H1 (cell line): Measurements from ENCODE around the gene PTDSS2. TPM values are rescaled to one million over a fixed set of nuclear protein-coding genes. Genes with fewer than 3 reads are reported as not detected.
A peak's percentile ranks its signal among the peaks of the same experiment; 100 is the strongest.

Experiments used
- CTCF ChIA-PET: fragments of 300-600 bp; sonication (Branson Sonifier 250); formaldehyde crosslinking; loops from one replicate; lab custom pipeline; 2021; ENCODE audit not compliant: partially characterized antibody; lab: Charles Lee
- POLR2A ChIA-PET: fragments of 300-600 bp; sonication (Branson Sonifier 250); formaldehyde crosslinking; loops from one replicate; lab custom pipeline; 2021; ENCODE audit warnings: inconsistent platforms; ENCODE audit not compliant: partially characterized antibody; lab: Charles Lee
- DNase-seq, 2 experiments: peaks; one replicate each; pipeline versions ENCODE4 v3.0.0 to v3.0.0-alpha.2; 2010 to 2022; ENCODE audit warnings: low spot score in 2 of 2, low read depth in 1 of 2, mixed read lengths in 1 of 2
- FAIRE-seq: peaks from 2 replicates; lab custom pipeline; 2011; peaks lifted over from hg19 to GRCh38; lab: Jason Lieb, UNC
- H2AFZ ChIP-seq: 2 replicates; pipeline ENCODE4 v1.8.1; 2012; ENCODE audit warnings: low read length, inconsistent platforms
- H2AK5ac ChIP-seq: 2 replicates; pipeline ENCODE4 v1.6.1; 2013; ENCODE audit warnings: low read depth, low read length
- H2BK120ac ChIP-seq: replicated peaks from 2 replicates; pipeline ENCODE3; 2013; ENCODE audit warnings: low read depth, low read length, inconsistent platforms
- H2BK12ac ChIP-seq: 2 replicates; pipeline ENCODE4 v1.6.1; 2013; ENCODE audit warnings: low read depth, low read length
- H2BK15ac ChIP-seq: 2 replicates; pipeline ENCODE4 v1.6.1; 2013; ENCODE audit warnings: low read length
- H2BK20ac ChIP-seq: 2 replicates; pipeline ENCODE4 v1.6.1; 2013; ENCODE audit warnings: low read length
- H2BK5ac ChIP-seq: 2 replicates; pipeline ENCODE4 v1.6.1; 2013; ENCODE audit warnings: low read depth, low read length
- H3K14ac ChIP-seq: 2 replicates; pipeline ENCODE4 v1.6.1; 2013; ENCODE audit warnings: inconsistent platforms; ENCODE audit not compliant: insufficient read length
- H3K18ac ChIP-seq: 2 replicates; pipeline ENCODE4 v1.6.1; 2013; ENCODE audit warnings: low read length; ENCODE audit errors: extremely low read depth
- H3K23ac ChIP-seq: 2 replicates; pipeline ENCODE4 v1.6.1; 2013; ENCODE audit warnings: inconsistent platforms; ENCODE audit not compliant: insufficient read length
- H3K23me2 ChIP-seq: 2 replicates; pipeline ENCODE4 v1.6.1; 2013; ENCODE audit warnings: low read depth, low read length
- H3K27ac ChIP-seq: 2 replicates; pipeline ENCODE4 v1.6.1; 2011; ENCODE audit warnings: low read depth, low read length, inconsistent platforms
- H3K27me3 ChIP-seq, 4 experiments: replicated peaks in 1 of 4; 1 replicate in 1 of 4; 2 replicates in 3 of 4; pipeline versions ENCODE4 v1.6.1 to v1.8.1; 2011 to 2013; ENCODE audit warnings: low read length in 3 of 4, mild to moderate bottlenecking in 3 of 4, inconsistent platforms in 2 of 4, mixed read lengths in 2 of 4, moderate library complexity in 1 of 4; ENCODE audit not compliant: control insufficient read depth in 3 of 4, insufficient read depth in 3 of 4; ENCODE audit errors: extremely low read depth in 1 of 4
- H3K36me3 ChIP-seq, 4 experiments: 2 replicates each; pipeline versions ENCODE4 v1.6.1 to v1.8.1; 2011 to 2013; ENCODE audit warnings: mild to moderate bottlenecking in 4 of 4, low read length in 3 of 4, moderate library complexity in 2 of 4, control low read depth in 1 of 4, inconsistent platforms in 1 of 4; ENCODE audit not compliant: insufficient read depth in 4 of 4, control insufficient read depth in 2 of 4
- H3K4ac ChIP-seq: replicated peaks from 2 replicates; pipeline ENCODE3; 2013; ENCODE audit warnings: low read length, low read depth, mixed read lengths, inconsistent platforms; ENCODE audit not compliant: insufficient read length
- H3K4me1 ChIP-seq, 4 experiments: replicated peaks in 1 of 4; 1 replicate in 1 of 4; 2 replicates in 3 of 4; pipeline versions ENCODE4 v1.6.1 to v1.8.1; 2011 to 2013; ENCODE audit warnings: low read length in 3 of 4, inconsistent platforms in 2 of 4, mixed read lengths in 1 of 4; ENCODE audit not compliant: insufficient read depth in 4 of 4, control insufficient read depth in 3 of 4
- H3K4me2 ChIP-seq, 2 experiments: 2 replicates each; pipeline versions ENCODE4 v1.6.1 to v1.8.1; 2011 to 2013; ENCODE audit warnings: low read depth in 2 of 2, low read length in 2 of 2, control low read depth in 1 of 2, inconsistent platforms in 1 of 2, mild to moderate bottlenecking in 1 of 2; ENCODE audit not compliant: insufficient read depth in 1 of 2
- H3K4me3 ChIP-seq, 4 experiments: fragments of 200-600, 300-600 bp in 1 of 4; sonication (generic), shearing (Covaris generic), sonication (Bioruptor Twin) in 1 of 4; 2 replicates each; pipeline versions ENCODE4 v1.5.1 to v1.8.1; 2011 to 2016; ENCODE audit warnings: low read length in 4 of 4, low read depth in 3 of 4, control low read depth in 2 of 4, inconsistent platforms in 2 of 4, mild to moderate bottlenecking in 2 of 4, mixed read lengths in 1 of 4, moderate library complexity in 1 of 4; ENCODE audit not compliant: insufficient read depth in 2 of 4; ENCODE audit errors: extremely low read depth in 1 of 4
- H3K56ac ChIP-seq: replicated peaks from 2 replicates; pipeline ENCODE3; 2013; ENCODE audit warnings: low read depth, mild to moderate bottlenecking, mixed read lengths, low read length, inconsistent platforms; ENCODE audit not compliant: insufficient read length
- H3K79me1 ChIP-seq: 2 replicates; pipeline ENCODE4 v1.6.1; 2013; ENCODE audit warnings: low read depth, low read length, control low read depth
- H3K79me2 ChIP-seq, 2 experiments: 2 replicates each; pipeline versions ENCODE4 v1.6.1 to v1.8.1; 2012 to 2013; ENCODE audit warnings: low read length in 2 of 2, mild to moderate bottlenecking in 2 of 2, inconsistent platforms in 1 of 2; ENCODE audit not compliant: insufficient read depth in 2 of 2, control insufficient read depth in 1 of 2
- H3K9ac ChIP-seq, 4 experiments: replicated peaks in 1 of 4; 1 replicate in 1 of 4; 2 replicates in 3 of 4; pipeline versions ENCODE4 v1.6.1 to v1.8.1; 2011 to 2013; ENCODE audit warnings: low read depth in 3 of 4, low read length in 3 of 4, control low read depth in 2 of 4, mild to moderate bottlenecking in 2 of 4, moderate library complexity in 2 of 4, inconsistent platforms in 1 of 4; ENCODE audit errors: extremely low read depth in 1 of 4
- H3K9me3 ChIP-seq, 2 experiments: 2 replicates each; pipeline versions ENCODE4 v1.6.1 to v1.8.1; 2012 to 2013; ENCODE audit warnings: mild to moderate bottlenecking in 2 of 2, moderate library complexity in 2 of 2, control low read depth in 1 of 2, inconsistent platforms in 1 of 2, low read depth in 1 of 2, low read length in 1 of 2, mixed read lengths in 1 of 2; ENCODE audit not compliant: insufficient read depth in 2 of 2
- H4K20me1 ChIP-seq, 2 experiments: replicated peaks in 1 of 2; 2 replicates each; pipeline versions ENCODE3 to v1.8.1; 2011 to 2013; ENCODE audit warnings: inconsistent platforms in 2 of 2, low read length in 2 of 2, mild to moderate bottlenecking in 1 of 2; ENCODE audit not compliant: insufficient read depth in 2 of 2, control insufficient read depth in 1 of 2
- H4K5ac ChIP-seq: 2 replicates; pipeline ENCODE4 v1.6.1; 2013; ENCODE audit warnings: low read length, low read depth, mixed read lengths, inconsistent platforms; ENCODE audit not compliant: insufficient read length
- H4K8ac ChIP-seq: 2 replicates; pipeline ENCODE4 v1.8.0; 2013; ENCODE audit warnings: mild to moderate bottlenecking, moderate library complexity, low read length, inconsistent platforms; ENCODE audit not compliant: insufficient read depth; ENCODE audit errors: extremely low read depth
- H4K91ac ChIP-seq: replicated peaks from 2 replicates; pipeline ENCODE3; 2013; ENCODE audit warnings: low read length, mixed read lengths, inconsistent platforms; ENCODE audit not compliant: insufficient read length
- CBX5 ChIP-seq: fragments of 300-800, 300-1000 bp; sonication (generic); IDR thresholded peaks from 2 replicates; pipeline ENCODE4 v1.7.1; 2016; ENCODE audit warnings: antibody characterized with exemption, low read length, low read depth
- FOSL1 ChIP-seq: IDR thresholded peaks from 2 replicates; pipeline ENCODE4 v1.6.1; 2011; ENCODE audit warnings: mild to moderate bottlenecking, low read depth, low read length, moderate library complexity; ENCODE audit not compliant: insufficient read depth
- HDAC2 ChIP-seq, 2 experiments: fragments of 300-600 bp in 1 of 2; sonication (generic) in 1 of 2; IDR thresholded peaks; 2 replicates each; pipeline ENCODE4 v1.6.1; 2011 to 2012; ENCODE audit warnings: low read depth in 2 of 2, low read length in 2 of 2, mild to moderate bottlenecking in 2 of 2, moderate library complexity in 2 of 2, borderline replicate concordance in 1 of 2, inconsistent platforms in 1 of 2
- NRF1 ChIP-seq: IDR thresholded peaks from 2 replicates; pipeline ENCODE4 v1.6.1; 2011; ENCODE audit warnings: mild to moderate bottlenecking, low read depth, low read length, improper control_type of control experiment
- RBBP5 ChIP-seq: IDR thresholded peaks from 2 replicates; pipeline ENCODE4 v1.7.1; 2012; ENCODE audit warnings: low read depth, mild to moderate bottlenecking, inconsistent platforms, low read length, moderate library complexity, borderline replicate concordance
- SIX5 ChIP-seq: IDR thresholded peaks from 2 replicates; pipeline ENCODE4 v1.6.1; 2011; ENCODE audit warnings: mild to moderate bottlenecking, low read depth, low read length
- YY1 ChIP-seq: IDR thresholded peaks from 2 replicates; pipeline ENCODE4 v1.6.1; 2011; ENCODE audit warnings: low read depth, mild to moderate bottlenecking, low read length
- WGBS, 2 experiments: shearing (Covaris generic) in 1 of 2; methylation state at CpG; one replicate each; pipeline versions ENCODE4 v1.1.6 to v1.1.7; 2013 to 2015; ENCODE audit warnings: low lambda C conversion rate in 2 of 2, mixed read lengths in 2 of 2, inconsistent platforms in 1 of 2, low coverage in 1 of 2, missing lambda C conversion rate in 1 of 2; ENCODE audit not compliant: insufficient replicate concordance in 2 of 2, insufficient coverage in 1 of 2, insufficient read length in 1 of 2; ENCODE audit errors: extremely low coverage in 1 of 2, missing lambda C conversion rate in 1 of 2; 5-methylcytosine and 5-hydroxymethylcytosine counted together
- polyA plus RNA-seq, 7 experiments: library from polyadenylated mRNA; depleted of rRNA in 3 of 7; stranded (reverse) in 5 of 7; unstranded in 2 of 7; fragments of >200 nt in 5 of 7; fragments of 200-250 nt in 2 of 7; gene quantifications; 1 replicate in 5 of 7; 2 replicates in 1 of 7; 4 replicates in 1 of 7; pipeline versions ENCODE4 v1.2.1 to v1.2.3, GENCODE V29; 2011 to 2013; ENCODE audit warnings: missing spikeins in 2 of 7, mixed read lengths in 2 of 7
- total RNA-seq: library from RNA; stranded (reverse); fragmentation: NEBNext Ultra II Directional; extraction: Animal tissue kit (Norgen Biotek cat#: 25700); gene quantifications from 2 replicates; pipeline ENCODE4 v1.2.1, GENCODE V29; 2021
- TF ChIP-seq, protein P1 (sequence below): IDR thresholded peaks from 2 replicates; pipeline ENCODE4 v1.6.1; 2012; ENCODE audit warnings: inconsistent platforms

Gene PTDSS2
- total and polyA plus RNA-seq, 2 of the 8 experiments (the other 6 are each of a cell fraction or from before 2014, with no cell fraction given): 48.7 to 68.2 TPM

DNA sequence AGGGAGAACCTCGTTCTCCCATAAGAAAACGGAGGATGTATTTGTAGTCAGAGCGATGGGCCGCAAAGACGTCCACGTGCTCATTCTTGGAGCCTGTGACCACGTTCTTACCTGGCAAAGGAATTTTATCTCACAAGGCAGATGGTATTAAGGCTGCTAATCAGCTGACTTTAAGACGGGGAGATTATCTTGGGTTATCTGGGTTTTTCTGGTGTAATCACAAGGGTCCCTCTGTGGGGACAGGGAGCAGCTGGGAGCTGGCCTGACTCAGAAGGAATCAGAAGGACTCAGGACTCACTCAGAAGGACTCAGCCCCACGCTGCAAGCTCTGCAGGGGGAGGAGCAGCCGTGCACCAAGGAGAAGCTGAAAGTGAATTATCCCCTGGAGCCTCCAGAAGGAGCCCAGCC, 27.8 kb upstream of the PTDSS2 start:
- POLR2A ChIA-PET: interaction anchor here (0.8 to 1.7 kb wide), 4 partner anchors 12 to 215 kb away, joined by 3 to 4 read pairs (median 4); partner anchors contain the start of genes BET1L and RIC8A

More for the DNA sequence above, 27.8 kb upstream of the PTDSS2 start:
- Histone ChIP-seq H2BK12ac (no peak overlapping the region), H3K27ac (no peak overlapping the region), H3K9ac (no peak overlapping the region), H3K18ac (no peak overlapping the region), H3K4me1 (peaks cover 0 to 7% (median 4%) of the 10 kb centered on the region in 4 experiments; a peak in 5 of 7 replicates), H2AFZ (no peak overlapping the region), H2BK20ac (no peak overlapping the region), H2BK120ac (no peak overlapping the region), H4K5ac (no peak overlapping the region), H3K4me3 (no peak overlapping the region), H3K23ac (no peak overlapping the region), H3K36me3 (no peaks in the 10 kb centered on the region; a peak in 1 of 8 replicates), H3K23me2 (no peaks in the 10 kb centered on the region; the same call in 1 of the 2 replicates), H2BK15ac (no peak overlapping the region), H2AK5ac (no peak overlapping the region), H2BK5ac (no peak overlapping the region), H3K56ac (no peak overlapping the region), H3K79me2 (no peaks in the 10 kb centered on the region), H4K8ac (no peak overlapping the region), H4K91ac (no peak overlapping the region), H3K9me3 (no peaks in the 10 kb centered on the region), H3K4me2 (no peak overlapping the region), H3K14ac (no peak overlapping the region), H3K79me1 (no peaks in the 10 kb centered on the region), H3K27me3 (peaks cover 0 to 5% (median 1%) of the 10 kb centered on the region in 4 experiments; a peak in 1 of 7 replicates), H3K4ac (no peak overlapping the region), H4K20me1 (no peaks in the 10 kb centered on the region)
- peak in 1 of 2 experiments; percentile 28 for DNase-seq
- 84% methylated on average over 10 of the region's 10 CpGs; no CpG with 5 or more reads in 1 of the 2 experiments for WGBS, 2 experiments
- FAIRE-seq: no peak
- CTCF ChIA-PET: interaction anchor here (1.3 to 1.5 kb wide), 2 partner anchors 17 to 26 kb away, joined by 3 to 4 read pairs; no protein-coding TSS in a partner anchor
- TF ChIP-seq SIX5: no peak
- no peak for TF ChIP-seq YY1
- no peak for TF ChIP-seq RBBP5
- TF ChIP-seq CBX5: no peak
- TF ChIP-seq FOSL1: no peak
- no peak for TF ChIP-seq NRF1
- TF ChIP-seq, protein P1, sequence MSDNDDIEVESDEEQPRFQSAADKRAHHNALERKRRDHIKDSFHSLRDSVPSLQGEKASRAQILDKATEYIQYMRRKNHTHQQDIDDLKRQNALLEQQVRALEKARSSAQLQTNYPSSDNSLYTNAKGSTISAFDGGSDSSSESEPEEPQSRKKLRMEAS: no peak
- no peak for TF ChIP-seq HDAC2 (IDR thresholded peaks at IDR 0.05; ENCODE audit: borderline replicate concordance in 1 of 2, low read depth in 2 of 2, low read length in 2 of 2)
